ENCODE data around the gene TSPEAR.

TSPEAR gene

DNA sequence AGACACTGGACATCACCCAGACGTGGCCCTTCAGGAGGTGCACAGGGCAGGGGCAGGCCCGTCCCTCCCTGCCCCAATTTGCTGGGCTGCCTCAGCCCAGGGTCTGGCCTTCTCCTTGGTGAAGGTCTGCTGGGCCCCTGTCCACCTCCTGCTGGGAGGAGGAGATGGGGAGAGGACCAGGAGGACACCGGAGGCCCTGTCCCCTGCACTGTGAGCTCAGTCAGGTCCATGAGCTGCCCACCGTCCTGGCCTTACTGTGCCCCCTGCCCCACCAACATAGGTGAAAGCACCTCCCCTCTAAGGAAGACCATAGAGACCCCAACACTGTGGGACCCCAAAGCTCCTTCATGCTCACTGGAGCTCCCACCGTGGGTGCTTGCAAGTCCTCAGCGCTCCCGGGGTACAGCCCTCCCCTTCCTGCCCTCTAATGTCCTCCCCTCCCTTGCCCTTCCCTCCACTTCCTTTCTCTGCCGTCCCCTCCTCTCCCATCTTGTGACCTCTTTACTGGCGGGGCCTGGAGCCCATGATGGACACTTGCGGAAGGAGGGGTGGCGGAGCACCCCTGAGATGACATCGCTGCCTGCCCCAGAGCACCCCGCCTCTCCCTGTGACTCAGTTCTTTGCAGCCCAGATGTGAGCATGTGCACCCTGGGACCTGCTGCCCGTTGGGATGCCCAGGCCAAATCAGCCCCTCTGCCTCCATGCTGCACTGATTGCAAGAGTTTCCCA lies 251.5 kb downstream of the TSPEAR start:
- no peaks in the 10 kb centered on the region for H3K4me1 ChIP-seq (ENCODE audit: insufficient read depth, low read length)
- H3K27me3 ChIP-seq (ENCODE audit: insufficient read depth, low read length): peaks cover 9% of the 10 kb centered on the region
- WGBS: 91% methylated on average over 14 of the region's 14 CpGs
- no peak overlapping the region for H3K27ac ChIP-seq (ENCODE audit: low read depth, low read length)
- H3K9me3 ChIP-seq (ENCODE audit: insufficient read depth, low read depth, low read length): no peaks in the 10 kb centered on the region
- no peak overlapping the region for H3K9ac ChIP-seq (ENCODE audit: low read depth, low read length)
- H3K36me3 ChIP-seq (ENCODE audit: insufficient read depth, low read length): no peaks in the 10 kb centered on the region
- no peak overlapping the region for H3K4me3 ChIP-seq (ENCODE audit: low read length)

DNA sequence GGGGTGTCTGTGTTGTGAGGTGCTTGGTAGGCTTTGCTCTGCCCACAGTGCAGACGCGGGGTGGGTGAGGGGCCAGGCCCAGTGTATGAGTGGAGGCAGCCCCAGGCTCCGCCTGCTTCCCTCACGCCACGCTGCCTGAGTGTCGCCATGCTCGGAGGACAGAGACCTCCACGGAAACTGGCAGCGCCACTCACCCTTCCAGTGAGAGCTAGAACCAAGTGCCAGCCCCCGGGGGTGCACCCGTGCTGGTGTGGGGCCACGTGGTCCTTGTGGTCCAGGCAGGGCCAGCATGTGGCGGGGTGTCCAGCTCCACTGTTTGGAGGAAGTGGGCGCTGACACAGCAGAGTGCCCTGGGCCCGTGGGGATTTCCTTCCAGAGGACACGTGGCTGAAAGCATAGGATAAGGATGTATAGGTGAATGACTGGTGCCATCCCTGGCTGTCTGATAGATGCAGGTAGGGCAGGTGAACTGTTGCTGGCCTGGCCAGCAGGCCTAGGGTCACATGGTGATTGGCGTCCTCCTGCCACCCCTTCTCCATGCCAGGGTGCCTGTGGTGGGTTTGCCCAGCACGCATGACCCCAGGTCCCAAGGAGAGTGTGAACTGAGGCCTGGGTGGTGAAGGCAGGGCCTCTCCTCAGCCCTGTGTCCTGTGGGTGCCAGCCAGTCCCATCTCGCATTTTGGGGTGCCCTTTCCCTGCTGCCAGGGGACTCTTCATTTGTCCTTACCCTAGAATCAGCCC lies 252.2 kb downstream of the TSPEAR start:
- peaks cover 9% of the 10 kb centered on the region for H3K27me3 ChIP-seq (ENCODE audit: insufficient read depth, low read length)
- WGBS: 95% methylated on average over 19 of the region's 19 CpGs
- no peaks in the 10 kb centered on the region for H3K36me3 ChIP-seq (ENCODE audit: insufficient read depth, low read length)
- no peak overlapping the region for H3K27ac ChIP-seq (ENCODE audit: low read depth, low read length)
- no peaks in the 10 kb centered on the region for H3K9me3 ChIP-seq (ENCODE audit: insufficient read depth, low read depth, low read length)
- H3K9ac ChIP-seq (ENCODE audit: low read depth, low read length): no peak overlapping the region
- H3K4me1 ChIP-seq (ENCODE audit: insufficient read depth, low read length): no peaks in the 10 kb centered on the region
- H3K4me3 ChIP-seq (ENCODE audit: low read length): no peak overlapping the region

DNA sequence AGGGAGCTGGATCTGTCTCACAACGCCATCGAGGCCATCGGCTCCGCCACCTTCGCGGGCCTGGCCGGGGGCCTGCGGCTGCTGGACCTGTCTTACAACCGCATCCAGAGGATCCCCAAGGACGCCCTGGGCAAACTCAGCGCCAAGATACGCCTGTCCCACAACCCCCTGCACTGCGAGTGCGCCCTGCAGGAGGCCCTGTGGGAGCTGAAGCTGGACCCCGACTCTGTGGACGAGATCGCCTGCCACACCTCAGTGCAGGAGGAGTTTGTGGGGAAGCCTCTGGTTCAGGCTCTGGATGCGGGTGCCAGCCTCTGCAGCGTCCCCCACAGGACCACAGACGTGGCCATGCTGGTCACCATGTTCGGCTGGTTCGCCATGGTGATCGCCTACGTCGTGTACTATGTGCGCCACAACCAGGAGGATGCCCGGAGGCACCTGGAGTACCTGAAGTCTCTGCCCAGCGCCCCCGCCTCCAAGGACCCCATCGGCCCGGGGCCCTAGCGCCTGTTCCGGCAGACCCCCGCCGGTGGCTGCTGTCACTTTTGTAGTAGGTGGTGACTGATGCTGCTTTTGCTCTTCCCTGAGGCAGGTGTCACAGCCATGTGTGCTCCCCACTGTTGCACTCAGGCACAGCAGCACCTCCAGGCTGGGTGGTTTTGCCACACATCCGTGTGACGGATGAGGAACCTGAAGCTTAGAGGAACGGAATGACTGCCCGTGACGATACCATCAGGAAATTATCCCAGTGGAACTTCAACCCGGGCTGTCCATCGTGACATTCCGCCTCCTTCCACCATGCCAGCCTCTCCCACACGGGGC lies 254.2 kb downstream of the TSPEAR start:
- Histone ChIP-seq H3K4me3 (ENCODE audit: low read length) (no peak overlapping the region), H3K27ac (ENCODE audit: low read depth, low read length) (no peak overlapping the region), H3K9me3 (ENCODE audit: insufficient read depth, low read depth, low read length) (peaks cover 2% of the 10 kb centered on the region; the same call in 1 of the 2 replicates), H3K27me3 (ENCODE audit: insufficient read depth, low read length) (peaks cover 12% of the 10 kb centered on the region), H3K36me3 (ENCODE audit: insufficient read depth, low read length) (no peaks in the 10 kb centered on the region), H3K4me1 (ENCODE audit: insufficient read depth, low read length) (no peaks in the 10 kb centered on the region), H3K9ac (ENCODE audit: low read depth, low read length) (no peak overlapping the region)
- WGBS: 95% methylated on average over 44 of the region's 44 CpGs

DNA sequence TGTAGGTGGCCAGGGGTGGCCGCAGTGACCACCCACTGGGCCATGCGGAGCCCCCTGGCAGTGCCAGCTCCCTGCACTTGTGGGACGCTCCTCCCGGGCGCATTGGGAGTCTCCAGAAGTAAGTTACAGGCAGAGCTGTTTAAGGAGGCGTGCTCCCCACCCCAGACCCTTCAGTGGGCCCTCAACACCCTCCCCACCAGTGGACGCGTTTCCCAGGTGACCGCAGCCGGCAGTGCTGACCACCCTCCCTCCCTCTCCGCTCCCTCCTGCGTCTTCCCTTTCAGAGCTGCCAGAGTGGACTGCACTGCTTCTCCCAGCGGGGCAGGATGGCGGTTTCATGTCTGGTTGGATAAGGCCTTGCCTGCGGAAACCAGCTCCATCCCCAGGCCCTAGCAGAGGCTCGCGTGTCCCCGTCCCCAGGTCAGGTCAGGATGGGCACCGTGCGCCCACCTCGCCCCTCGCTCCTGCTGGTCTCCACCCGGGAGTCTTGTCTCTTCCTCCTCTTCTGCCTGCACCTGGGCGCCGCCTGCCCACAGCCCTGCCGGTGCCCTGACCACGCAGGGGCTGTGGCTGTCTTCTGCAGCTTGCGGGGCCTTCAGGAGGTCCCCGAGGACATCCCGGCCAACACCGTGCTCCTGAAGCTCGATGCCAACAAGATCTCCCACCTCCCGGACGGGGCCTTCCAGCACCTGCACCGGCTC lies 255.0 kb downstream of the TSPEAR start:
- H3K4me1 ChIP-seq (ENCODE audit: insufficient read depth, low read length): no peaks in the 10 kb centered on the region
- 86% methylated on average over 35 of the region's 35 CpGs for WGBS
- no peaks in the 10 kb centered on the region for H3K36me3 ChIP-seq (ENCODE audit: insufficient read depth, low read length)
- no peak overlapping the region for H3K9ac ChIP-seq (ENCODE audit: low read depth, low read length)
- H3K9me3 ChIP-seq (ENCODE audit: insufficient read depth, low read depth, low read length): peaks cover 2% of the 10 kb centered on the region; the same call in 1 of the 2 replicates
- no peak overlapping the region for H3K27ac ChIP-seq (ENCODE audit: low read depth, low read length)
- H3K27me3 ChIP-seq (ENCODE audit: insufficient read depth, low read length): peaks cover 12% of the 10 kb centered on the region
- H3K4me3 ChIP-seq (ENCODE audit: low read length): peak overlapping the region; percentile 67

DNA sequence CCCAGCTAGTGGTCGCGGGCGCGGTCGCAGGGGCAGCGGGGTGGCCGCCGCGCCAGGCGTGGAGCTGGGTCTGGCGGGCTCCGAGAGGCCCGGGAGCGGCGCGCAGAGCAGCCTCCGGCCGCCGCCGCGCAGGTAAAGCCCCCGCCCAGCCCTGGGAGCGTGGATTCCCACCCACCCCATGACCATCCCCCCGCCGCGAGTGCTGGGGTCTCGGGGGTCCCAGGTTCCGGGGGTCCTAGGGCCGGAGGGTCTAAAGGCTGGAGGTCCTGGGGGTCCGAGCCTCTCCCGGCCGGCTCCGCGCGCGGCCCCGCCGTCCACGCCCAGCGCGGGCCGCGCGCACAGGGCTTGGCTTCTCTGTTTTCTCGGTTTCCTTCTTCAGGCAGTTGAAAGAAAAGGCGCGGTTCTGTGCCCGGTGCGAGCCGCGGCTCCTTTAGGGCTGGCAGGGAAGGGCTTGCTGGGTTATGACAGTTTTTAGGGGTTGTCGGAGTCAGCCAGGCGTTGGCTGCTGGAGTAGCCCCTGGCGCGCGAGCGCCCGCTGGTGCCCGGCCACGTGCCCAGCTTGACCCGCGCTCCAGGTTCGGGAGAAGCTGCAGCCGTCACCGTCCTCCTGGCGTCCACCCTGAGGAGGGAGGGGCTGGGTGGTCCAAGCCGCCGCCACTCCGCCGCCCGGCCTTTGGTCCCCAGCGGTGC lies 255.7 kb downstream of the TSPEAR start:
- Histone ChIP-seq H3K27ac (ENCODE audit: low read depth, low read length) (no peak overlapping the region), H3K4me3 (ENCODE audit: low read length) (peak overlapping the region; percentile 67), H3K4me1 (ENCODE audit: insufficient read depth, low read length) (no peaks in the 10 kb centered on the region), H3K9ac (ENCODE audit: low read depth, low read length) (0 out of 2 replicates have a peak overlapping the region, but pooled peaks have one; percentile 26), H3K9me3 (ENCODE audit: insufficient read depth, low read depth, low read length) (peaks cover 2% of the 10 kb centered on the region; the same call in 1 of the 2 replicates), H3K27me3 (ENCODE audit: insufficient read depth, low read length) (peaks cover 12% of the 10 kb centered on the region), H3K36me3 (ENCODE audit: insufficient read depth, low read length) (no peaks in the 10 kb centered on the region)
- 3% methylated on average over 72 of the region's 72 CpGs for WGBS

DNA sequence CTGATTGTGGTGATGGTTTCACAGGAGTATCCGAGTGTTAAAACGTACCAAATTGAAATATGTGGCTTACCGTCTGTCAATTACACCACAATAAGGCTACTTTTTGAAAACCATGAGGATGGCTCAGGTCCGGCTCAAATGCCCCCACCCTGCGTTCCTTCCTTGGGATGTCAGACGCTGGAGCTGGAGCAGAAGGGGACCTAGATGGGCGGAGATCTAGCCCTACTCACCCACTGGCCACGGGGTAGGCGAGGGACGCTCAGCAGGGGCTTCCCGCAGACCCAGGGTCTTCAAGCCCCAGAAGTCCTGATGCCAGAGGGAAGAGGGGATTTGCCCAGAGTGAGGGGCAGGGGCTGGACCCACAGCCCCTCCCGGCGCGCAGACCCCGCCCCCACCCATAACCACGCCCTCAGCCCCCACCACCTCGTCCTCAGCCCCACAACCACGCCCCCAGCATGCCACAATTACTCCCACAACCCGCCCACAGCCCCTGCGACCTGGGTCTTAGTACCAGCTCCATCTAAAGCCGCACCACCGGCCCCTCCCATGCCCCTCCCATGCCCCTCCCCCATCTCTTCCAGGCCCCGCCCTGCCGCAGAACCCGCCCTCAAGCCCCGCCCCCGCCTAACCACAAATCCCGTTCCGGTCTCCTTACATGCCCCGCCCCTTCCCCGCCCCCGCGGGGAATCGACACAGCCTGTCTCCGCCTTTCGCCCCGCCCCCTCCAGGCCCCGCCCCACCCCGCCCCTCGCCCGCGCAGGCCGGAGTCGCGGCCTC lies 256.4 kb downstream of the TSPEAR start, which contains the start of gene LRRC3:
Gene LRRC3, plus strand, starts transcription at position 764 of the 777 bp plus-strand sequence. CDS start 1,135 bp downstream, outside the sequence.
- Histone ChIP-seq H3K9me3 (ENCODE audit: insufficient read depth, low read depth, low read length) (peaks cover 2% of the 10 kb centered on the region; the same call in 1 of the 2 replicates), H3K36me3 (ENCODE audit: insufficient read depth, low read length) (no peaks in the 10 kb centered on the region), H3K27ac (ENCODE audit: low read depth, low read length) (no peak within 1 kb of the TSS), H3K9ac (ENCODE audit: low read depth, low read length) (0 out of 2 replicates have a peak within 1 kb of the TSS, but pooled peaks have one; percentile 26), H3K4me1 (ENCODE audit: insufficient read depth, low read length) (no peaks in the 10 kb centered on the region), H3K27me3 (ENCODE audit: insufficient read depth, low read length) (peaks cover 12% of the 10 kb centered on the region), H3K4me3 (ENCODE audit: low read length) (peak within 1 kb of the TSS; percentile 67)
- 3% methylated on average over 28 of the region's 45 CpGs for WGBS

DNA sequence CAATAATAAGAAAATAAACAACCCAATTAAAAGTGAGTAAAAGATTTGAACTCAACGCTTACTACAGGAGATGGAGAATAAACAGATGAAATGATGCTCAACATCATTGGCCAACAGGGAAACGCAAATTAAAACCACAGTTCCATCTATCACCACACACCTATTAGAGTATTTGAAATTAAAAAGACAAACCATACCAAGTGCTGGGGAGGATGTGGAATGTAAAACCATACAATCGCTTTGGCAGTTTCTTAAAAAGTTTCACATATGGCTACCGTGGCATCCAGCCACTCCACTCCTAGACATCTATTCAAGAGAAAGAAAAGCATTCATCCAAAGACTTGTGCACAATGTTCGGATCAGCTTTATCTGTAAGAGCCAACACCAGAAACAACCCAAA lies 257.3 kb downstream of the TSPEAR start:
- Histone ChIP-seq H3K27ac (ENCODE audit: low read depth, low read length) (no peak overlapping the region), H3K27me3 (ENCODE audit: insufficient read depth, low read length) (peaks cover 12% of the 10 kb centered on the region), H3K9me3 (ENCODE audit: insufficient read depth, low read depth, low read length) (peaks cover 2% of the 10 kb centered on the region; the same call in 1 of the 2 replicates), H3K9ac (ENCODE audit: low read depth, low read length) (no peak overlapping the region), H3K4me3 (ENCODE audit: low read length) (no peak overlapping the region), H3K4me1 (ENCODE audit: insufficient read depth, low read length) (no peaks in the 10 kb centered on the region), H3K36me3 (ENCODE audit: insufficient read depth, low read length) (no peaks in the 10 kb centered on the region)
- 95% methylated on average over 4 of the region's 5 CpGs for WGBS

DNA sequence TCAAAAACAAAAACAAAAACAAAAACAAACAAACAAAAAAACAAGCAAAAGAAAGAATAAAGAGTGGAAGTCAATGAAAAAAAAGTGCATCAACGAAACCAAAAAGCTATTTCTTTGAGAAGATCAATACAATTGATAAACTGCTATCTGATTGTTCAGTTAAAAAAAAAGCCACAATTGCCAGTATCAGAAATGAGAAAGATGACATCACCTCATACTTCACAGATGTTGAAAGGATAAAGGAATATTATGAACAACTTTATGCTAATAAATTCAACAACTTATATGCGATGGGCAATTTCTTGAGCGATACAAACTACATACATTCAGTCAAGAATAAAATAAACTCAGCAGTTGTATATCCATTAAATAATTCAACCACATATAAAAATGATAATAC lies 258.3 kb downstream of the TSPEAR start:
- Histone ChIP-seq H3K27ac (ENCODE audit: low read depth, low read length) (no peak overlapping the region), H3K9me3 (ENCODE audit: insufficient read depth, low read depth, low read length) (peaks cover 2% of the 10 kb centered on the region; the same call in 1 of the 2 replicates), H3K27me3 (ENCODE audit: insufficient read depth, low read length) (peaks cover 12% of the 10 kb centered on the region), H3K4me1 (ENCODE audit: insufficient read depth, low read length) (no peaks in the 10 kb centered on the region), H3K9ac (ENCODE audit: low read depth, low read length) (no peak overlapping the region), H3K36me3 (ENCODE audit: insufficient read depth, low read length) (no peaks in the 10 kb centered on the region), H3K4me3 (ENCODE audit: low read length) (no peak overlapping the region)
- 95% methylated on average over 2 of the region's 3 CpGs for WGBS

DNA sequence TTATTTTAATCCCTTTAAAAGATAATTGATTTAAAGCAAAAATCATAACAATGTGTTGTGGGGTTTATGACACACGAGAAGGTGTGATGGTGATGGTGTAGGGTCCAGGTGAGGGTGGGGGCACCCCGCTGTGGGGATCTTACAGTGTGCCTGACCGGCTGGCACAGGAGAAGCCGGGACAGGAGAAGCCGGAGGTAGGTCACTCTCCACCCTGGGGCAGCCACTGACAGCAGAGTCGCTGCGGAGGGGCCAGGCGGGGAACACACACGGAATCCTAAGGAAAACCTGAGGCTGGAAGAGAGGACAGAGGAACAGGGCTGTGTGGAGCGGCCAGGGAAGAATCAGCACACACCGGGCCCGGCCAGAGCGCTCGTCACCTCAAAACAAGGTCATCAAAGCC lies 260.4 kb downstream of the TSPEAR start:
- Histone ChIP-seq H3K9ac (ENCODE audit: low read depth, low read length) (no peak overlapping the region), H3K36me3 (ENCODE audit: insufficient read depth, low read length) (no peaks in the 10 kb centered on the region), H3K27me3 (ENCODE audit: insufficient read depth, low read length) (peaks cover 6% of the 10 kb centered on the region), H3K4me1 (ENCODE audit: insufficient read depth, low read length) (no peaks in the 10 kb centered on the region), H3K4me3 (ENCODE audit: low read length) (no peak overlapping the region), H3K9me3 (ENCODE audit: insufficient read depth, low read depth, low read length) (peaks cover 2% of the 10 kb centered on the region; the same call in 1 of the 2 replicates), H3K27ac (ENCODE audit: low read depth, low read length) (no peak overlapping the region)
- 92% methylated on average over 14 of the region's 14 CpGs for WGBS

Measured in HUES64 (cell line).